COLO668 (cell line): Measurements from ENCODE around the gene HSPB9.

Source experiments
- DNase-seq: peaks from one replicate; lab custom pipeline; 2025; ENCODE audit not compliant: unreplicated experiment; lab: John Stamatoyannopoulos, UW

HSPB9 gene, protein sequence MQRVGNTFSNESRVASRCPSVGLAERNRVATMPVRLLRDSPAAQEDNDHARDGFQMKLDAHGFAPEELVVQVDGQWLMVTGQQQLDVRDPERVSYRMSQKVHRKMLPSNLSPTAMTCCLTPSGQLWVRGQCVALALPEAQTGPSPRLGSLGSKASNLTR

GRCh38 chr17:42122371-42123303, at the start of gene HSPB9:
Gene HSPB9, plus strand, starts transcription at chr17:42122804. Its CDS starts 47 bp downstream, at chr17:42122851.
- peak; percentile 48 for DNase-seq

DNA sequence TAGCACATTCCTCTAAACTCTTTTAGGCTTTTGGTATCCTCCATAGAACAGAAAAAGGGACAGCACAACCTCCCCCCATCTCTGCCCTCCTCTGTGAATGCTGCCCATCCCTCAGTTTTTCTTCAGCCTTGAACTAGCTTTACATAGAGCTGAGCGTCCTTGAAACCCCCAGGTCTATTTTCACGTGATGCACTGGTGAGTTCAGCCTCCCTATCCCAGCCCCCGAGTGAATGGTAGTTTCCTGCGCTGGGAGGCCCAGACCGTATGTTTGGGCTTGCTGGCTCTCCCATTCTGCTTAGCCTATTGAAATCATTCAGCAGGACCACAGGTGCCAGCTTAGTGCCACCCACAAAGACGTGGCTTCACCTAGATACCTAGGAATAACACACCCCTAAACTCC, 46.8 kb upstream of the HSPB9 start:
- DNase-seq: no peak

DNA sequence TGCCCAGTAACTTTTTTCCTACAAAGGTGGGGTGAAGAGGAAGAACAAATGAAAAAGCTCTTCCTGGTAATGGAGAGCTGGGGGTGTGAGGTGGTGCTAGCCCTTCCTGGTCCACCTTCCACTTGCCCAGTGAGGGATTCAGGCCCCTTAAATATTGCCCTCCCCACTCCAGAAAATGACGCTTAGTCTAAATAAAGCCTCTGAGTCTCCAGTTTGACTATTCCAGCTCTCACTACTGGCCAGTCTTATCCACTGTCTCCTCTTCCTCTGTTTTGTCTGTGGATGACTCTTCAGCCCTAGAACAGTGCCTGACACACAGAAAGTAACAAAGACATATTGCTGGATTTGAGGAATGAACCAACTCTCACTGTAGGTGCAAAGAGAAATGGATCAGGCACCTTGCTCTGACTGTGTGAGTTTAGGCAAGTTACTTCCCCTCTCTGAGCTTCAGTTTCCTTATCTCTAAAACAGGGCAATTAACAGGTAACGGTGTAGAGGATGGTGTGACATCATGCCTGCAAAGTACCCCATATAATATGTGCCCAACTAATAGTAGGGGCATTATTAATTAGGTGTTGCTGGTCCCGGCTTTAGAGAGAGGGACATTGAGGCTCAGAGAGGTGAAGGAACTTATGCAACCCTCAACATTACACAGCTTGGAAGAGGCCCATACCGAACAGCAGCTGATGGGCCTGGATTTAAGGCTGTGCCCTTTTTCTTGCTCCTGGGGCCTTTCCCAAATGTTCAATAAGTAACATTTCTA, 45.6 kb upstream of the HSPB9 start:
- no peak for DNase-seq

DNA sequence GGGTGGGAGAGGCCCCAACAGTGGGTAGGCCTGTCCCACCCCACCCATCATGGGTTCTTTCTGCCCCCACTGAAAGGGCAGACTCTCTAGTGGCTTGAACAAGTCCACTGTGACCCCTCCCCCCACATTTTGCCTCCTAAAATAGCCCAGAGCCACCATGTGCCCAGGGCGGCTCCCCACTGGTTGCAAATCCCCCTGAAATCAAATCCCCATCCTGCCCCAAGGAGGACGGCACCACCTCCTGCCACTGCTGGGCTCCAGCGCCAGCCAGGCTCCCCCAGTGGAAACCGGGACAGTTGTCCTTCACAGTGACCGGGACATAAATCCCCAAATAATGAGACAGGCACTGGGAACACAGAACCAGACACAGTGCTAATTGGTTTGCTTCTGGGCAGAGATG, 44.8 kb upstream of the HSPB9 start:
- no peak for DNase-seq

- no peak for DNase-seq
Observed at GRCh38 chr17:42078396-42079043, 44.1 kb upstream of the HSPB9 start.

- no peak for DNase-seq
Observed at GRCh38 chr17:42079541-42079940, 43.1 kb upstream of the HSPB9 start.

DNA sequence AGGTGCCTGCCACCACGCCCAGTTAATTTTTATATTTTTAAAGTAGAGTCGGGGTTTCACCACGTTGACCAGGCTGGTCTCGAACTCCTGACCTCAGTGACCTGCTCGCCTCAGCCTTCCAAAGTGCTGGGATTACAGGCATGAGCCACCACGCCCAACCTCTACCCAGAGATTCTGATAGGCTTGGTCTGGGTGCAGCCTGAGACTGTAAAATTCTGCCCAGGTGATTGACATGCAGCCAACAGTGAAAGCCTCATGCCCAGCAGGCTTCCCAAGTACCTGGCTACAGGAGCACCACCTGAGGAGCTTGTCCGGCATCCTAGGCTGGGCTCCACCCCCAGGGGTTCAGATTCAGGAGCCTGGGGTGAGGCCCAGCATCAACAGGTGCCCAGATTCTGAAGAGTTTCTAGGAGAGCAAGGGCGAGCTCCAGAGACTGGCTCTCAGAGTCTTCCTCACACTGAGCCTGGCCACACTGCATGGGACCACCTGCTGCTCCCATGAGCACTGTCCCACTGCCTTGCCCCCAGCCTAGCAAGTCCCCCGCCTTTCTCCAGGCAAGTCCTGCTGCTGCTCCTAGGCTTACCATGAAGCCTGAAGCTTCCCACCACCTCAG, 41.0 kb upstream of the HSPB9 start:
- no peak for DNase-seq

- DNase-seq: no peak
Observed at GRCh38 chr17:42087042-42087701, 35.4 kb upstream of the HSPB9 start.

DNA sequence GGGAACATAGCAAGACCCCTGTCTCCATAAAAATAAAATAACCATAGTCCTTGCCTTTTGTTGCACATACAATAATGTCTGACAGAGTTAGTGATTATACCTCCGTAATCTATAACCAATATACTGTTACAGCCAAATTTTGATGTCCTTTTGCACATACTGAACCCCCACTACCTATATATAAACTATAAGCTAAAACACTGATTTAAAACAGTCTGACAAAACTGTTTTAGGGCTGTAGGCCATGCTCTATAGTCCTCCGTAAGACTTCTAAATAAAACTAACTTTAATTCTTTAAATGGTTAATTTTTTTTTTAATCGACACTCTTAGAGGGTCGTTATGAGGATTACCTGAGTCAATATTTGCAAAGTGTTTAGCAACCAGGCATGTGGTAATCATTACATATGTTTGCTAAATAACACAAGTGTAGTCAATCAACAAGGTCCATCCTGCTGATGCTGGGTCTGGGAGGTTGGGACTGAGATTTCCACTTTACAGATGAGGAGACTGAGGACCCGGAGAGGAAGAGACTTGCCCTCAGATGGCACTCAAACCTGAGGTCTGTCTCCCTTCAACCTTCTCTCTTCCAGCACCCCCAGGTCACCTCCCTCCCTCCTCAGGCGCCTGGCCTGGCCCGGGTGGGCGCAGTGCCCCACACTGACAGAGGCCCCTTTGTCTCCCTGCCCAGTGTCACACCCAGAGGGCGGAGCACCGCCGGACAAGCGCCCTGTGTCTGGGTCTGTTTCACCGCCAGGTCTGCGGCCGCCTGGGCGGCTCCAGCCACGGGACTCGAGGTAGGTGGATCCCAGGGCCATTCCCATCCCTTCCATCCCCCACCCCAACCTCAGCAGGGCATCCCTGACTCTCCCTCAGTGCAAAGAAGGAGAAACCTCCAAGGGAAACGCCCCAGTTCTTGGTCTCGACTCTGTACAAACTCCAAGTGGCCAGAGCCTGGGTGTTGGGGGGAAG, 34.6 kb upstream of the HSPB9 start:
- DNase-seq: no peak

DNA sequence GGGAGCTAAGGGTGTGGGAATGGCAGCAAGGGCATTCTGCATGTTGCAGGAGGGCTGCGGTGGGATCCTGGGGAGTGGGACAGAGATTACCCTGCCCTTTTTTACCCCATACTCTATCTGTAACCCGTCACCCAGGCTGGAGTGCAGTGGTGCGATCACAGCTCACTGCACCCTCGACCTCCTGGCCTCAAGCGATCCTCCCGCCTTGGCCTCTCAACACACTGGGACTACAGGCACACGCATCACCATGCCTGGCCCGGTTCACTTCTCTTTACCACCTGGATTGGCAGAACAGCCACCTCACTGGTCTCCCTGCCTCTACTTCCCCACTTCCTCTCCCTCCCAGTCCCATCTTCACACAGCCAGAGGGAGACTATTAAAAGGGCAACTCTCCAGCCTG, 33.9 kb upstream of the HSPB9 start:
- no peak for DNase-seq

GRCh38 chr17:42090964-42091790, 31.4 kb upstream of the HSPB9 start:
- no peak for DNase-seq

- DNase-seq: no peak
Observed at GRCh38 chr17:42092939-42093338, 29.7 kb upstream of the HSPB9 start.

DNA sequence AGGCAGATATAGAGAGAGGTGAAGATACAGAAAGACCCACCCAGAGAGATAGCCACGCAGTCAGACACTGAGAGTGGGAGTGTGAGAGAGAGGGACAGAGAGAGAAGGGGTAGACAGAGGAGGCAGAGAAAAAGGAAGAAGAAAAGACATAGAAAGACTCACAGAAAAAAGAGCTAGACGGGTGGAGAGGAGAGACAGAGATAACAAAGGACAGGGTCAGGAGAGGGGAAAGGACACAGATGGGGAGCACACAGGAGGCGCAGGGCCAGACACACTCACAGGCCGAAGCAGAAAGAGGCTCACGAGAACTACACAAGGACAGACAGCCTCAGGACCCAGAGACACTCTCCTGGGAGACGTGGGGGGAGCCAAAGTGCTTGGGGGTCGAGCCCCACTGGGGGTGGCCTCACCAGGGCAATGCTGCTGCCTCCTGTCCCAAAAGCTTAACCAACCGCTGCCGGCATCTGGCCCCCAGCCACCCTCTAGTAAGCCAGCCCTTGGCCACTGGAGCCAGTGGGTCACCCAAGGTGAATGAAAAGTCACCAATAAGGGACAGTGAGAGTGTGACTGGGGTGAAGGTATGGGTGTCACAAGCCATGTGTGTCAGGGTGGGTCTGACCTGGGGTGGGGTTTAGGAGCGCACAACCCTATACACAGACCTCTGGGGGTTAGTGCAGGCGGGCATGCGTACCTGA, 28.1 kb upstream of the HSPB9 start:
- DNase-seq: no peak

- DNase-seq: no peak
Observed at GRCh38 chr17:42096360-42097111, 26.1 kb upstream of the HSPB9 start.

DNA sequence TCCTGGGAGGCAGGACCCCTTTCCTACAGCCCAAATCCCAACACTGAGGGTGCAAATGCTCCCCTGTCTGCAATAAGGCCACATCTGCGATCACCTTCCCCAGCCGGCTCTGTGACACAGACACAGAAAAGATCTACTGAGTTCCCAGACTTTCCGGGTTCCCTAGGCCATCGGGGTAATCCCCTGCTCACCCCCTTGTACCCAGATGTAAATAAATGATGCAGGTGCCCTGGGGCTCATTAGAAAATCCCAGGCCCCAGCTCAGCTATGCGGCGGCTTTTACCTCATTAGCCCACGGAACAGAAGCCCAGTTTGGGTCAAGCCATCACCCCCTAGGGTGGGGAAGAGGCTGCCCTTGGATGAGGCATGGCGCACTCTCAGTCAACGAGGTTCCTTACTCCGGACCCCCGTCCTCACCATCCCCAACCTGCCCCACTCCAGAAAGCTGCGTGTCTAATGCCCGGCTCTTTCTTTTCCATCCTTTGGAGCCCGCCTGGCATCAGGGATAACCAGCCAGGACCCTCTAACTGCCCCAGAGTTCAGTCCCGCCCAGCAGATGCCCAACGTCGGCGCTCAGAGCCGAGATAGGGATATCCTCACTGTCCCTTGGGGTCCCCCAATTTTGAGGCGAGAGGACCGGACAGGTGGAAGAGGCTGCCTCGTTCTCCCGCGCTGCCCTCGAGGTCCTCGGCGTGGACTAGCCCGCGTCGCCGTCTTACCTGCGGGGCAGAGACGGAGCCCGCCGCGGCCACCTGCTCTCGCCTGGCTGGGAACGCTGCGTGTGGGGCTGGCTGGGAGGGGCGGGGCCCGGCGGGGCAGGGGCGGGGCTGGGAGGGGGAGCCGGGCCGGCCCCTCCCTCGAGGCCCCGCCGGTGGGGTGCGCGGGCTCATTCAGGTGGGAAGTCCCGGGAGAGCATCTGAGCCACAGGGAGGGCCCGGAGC, 24.6 kb upstream of the HSPB9 start, which contains the start of gene ZNF385C:
Gene ZNF385C, minus strand, starts transcription at position 783 of the 941 bp plus-strand sequence. CDS start 35,417 bp downstream, outside the sequence.
- peak; percentile 26 for DNase-seq
